ENCODE results near the gene FOXO3. TPM values are rescaled to one million over a fixed set of nuclear protein-coding genes. Genes with fewer than 3 reads are reported as not detected.

The FOXO3 gene
- total and polyA plus RNA-seq, 3 experiments from 2014 or later: 14.1 to 31.1 (median 15.0) TPM

DNA sequence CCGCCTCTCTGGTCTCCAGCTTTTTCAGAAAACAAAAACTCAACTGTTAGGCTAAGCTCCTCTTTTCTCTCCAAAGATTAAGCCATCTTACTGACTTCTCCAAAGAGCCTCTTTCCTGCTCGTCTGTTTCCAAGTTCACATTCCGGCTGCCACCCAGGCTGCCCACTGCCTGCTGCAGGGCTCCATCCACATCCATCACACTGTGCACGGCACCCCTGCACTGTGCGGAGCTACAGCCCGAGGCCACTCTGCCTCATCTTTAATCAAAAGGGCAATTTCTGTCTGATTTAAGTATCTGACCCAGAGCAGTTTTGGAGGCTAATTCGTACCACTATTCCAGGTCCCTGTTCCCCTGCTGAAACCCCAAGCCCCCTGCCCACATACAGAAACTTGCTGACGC lies 145.9 kb downstream of the FOXO3 start:
- no peaks in the 10 kb centered on the region for H3K4me1 Mint-ChIP-seq
- H3K36me3 Mint-ChIP-seq: peaks cover under 1 to 18% (median 4%) of the 10 kb centered on the region in 3 donors
- H3K27ac ChIP-seq (ENCODE audit: low read depth, low read length): no peak overlapping the region
- CTCF ChIA-PET: no interaction called here
- H3K9me3 ChIP-seq (ENCODE audit: low read length): peaks cover 6% of the 10 kb centered on the region
- no peaks in the 10 kb centered on the region for H3K27me3 Mint-ChIP-seq
- no peaks in the 10 kb centered on the region for H3K27me3 ChIP-seq (ENCODE audit: insufficient read depth, low read length, poor library complexity, severe bottlenecking)
- POLR2A ChIA-PET: no interaction called here
- H3K27ac Mint-ChIP-seq: peak overlapping the region in 1 of 8 donors; percentile 89
- no peaks in the 10 kb centered on the region for H3K36me3 ChIP-seq (ENCODE audit: insufficient read depth, low read length)
- no peak for DNase-seq
- no peak overlapping the region for H3K4me3 Mint-ChIP-seq
- H3K4me1 ChIP-seq (ENCODE audit: insufficient read depth, low read length): no peaks in the 10 kb centered on the region
- no peak overlapping the region for H3K4me3 ChIP-seq (ENCODE audit: low read length)
- peaks cover 10 to 21% (median 15%) of the 10 kb centered on the region in 5 donors for H3K9me3 Mint-ChIP-seq

DNA sequence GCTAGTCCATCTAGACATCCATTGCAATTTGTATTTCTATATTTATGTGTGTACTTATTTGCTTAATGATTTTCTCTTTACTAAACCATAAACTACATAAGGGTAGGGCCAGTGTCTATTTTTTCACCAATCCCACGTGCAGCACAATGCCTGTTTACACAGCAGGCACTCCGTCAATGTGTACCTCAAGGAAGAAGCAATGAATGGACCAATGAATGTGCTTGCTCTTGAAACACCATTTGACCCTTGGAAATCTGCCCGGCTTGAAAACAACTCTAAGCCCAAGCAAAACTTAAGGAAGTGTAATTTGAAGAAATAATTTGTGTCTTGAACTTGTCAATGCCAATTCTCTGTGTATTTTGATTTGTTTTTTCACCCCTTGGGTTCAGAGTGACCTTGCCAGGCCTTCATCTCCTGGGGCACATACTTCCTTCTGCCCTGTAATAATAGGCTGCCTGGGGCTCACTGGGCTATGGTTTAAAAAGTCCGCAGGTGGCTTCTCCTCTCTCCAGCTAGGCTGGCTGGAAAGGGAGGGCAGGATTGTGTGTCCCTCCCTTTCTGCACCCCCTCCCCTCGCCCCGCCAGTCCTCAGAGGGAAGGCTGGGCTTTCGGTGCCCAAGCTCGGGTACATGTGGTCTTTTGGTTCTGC lies 146.7 kb downstream of the FOXO3 start:
- Histone ChIP-seq H3K9me3 (ENCODE audit: low read length) (no peaks in the 10 kb centered on the region), H3K27me3 (ENCODE audit: insufficient read depth, low read length, poor library complexity, severe bottlenecking) (no peaks in the 10 kb centered on the region), H3K4me3 (ENCODE audit: low read length) (no peak overlapping the region), H3K36me3 (ENCODE audit: insufficient read depth, low read length) (no peaks in the 10 kb centered on the region), H3K4me1 (ENCODE audit: insufficient read depth, low read length) (no peaks in the 10 kb centered on the region), H3K27ac (ENCODE audit: low read depth, low read length) (no peak overlapping the region)
- peaks cover 6 to 13% (median 9%) of the 10 kb centered on the region in 5 donors for H3K9me3 Mint-ChIP-seq
- POLR2A ChIA-PET: no interaction called here
- no peak for DNase-seq
- no peaks in the 10 kb centered on the region for H3K27me3 Mint-ChIP-seq
- CTCF ChIA-PET: no interaction called here
- no peak overlapping the region for H3K4me3 Mint-ChIP-seq
- no peaks in the 10 kb centered on the region for H3K4me1 Mint-ChIP-seq
- H3K27ac Mint-ChIP-seq: peak overlapping the region in 1 of 8 donors; percentile 82
- peaks cover 0 to 12% (median 3%) of the 10 kb centered on the region in 3 donors for H3K36me3 Mint-ChIP-seq

DNA sequence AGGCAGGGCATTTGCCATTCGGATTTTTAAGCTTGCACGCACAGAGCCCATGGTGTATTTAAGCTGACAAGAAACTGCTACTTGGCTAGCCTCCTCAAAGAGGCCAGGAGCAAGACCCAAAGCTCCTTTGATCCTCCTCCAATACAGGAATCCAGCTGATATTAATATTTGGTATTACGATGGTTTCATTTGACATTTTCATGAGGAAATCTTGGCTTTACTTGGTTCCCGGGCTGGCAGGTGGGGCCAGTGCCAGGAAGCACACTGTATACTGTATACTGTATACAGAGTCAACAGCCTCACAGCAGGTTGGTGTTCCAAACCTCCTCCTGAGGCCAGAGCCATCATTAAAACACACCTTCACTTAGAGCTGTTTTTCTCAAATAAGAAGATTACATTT lies 149.3 kb downstream of the FOXO3 start:
- ChIA-PET POLR2A (no interaction called here), CTCF (no interaction called here)
- Histone ChIP-seq H3K4me1 (ENCODE audit: insufficient read depth, low read length) (peaks cover 11% of the 10 kb centered on the region), H3K9me3 (ENCODE audit: low read length) (no peaks in the 10 kb centered on the region), H3K36me3 (ENCODE audit: insufficient read depth, low read length) (no peaks in the 10 kb centered on the region), H3K27ac (ENCODE audit: low read depth, low read length) (no peak overlapping the region), H3K27me3 (ENCODE audit: insufficient read depth, low read length, poor library complexity, severe bottlenecking) (no peaks in the 10 kb centered on the region), H3K4me3 (ENCODE audit: low read length) (no peak overlapping the region)
- no peak overlapping the region for H3K27ac Mint-ChIP-seq
- H3K4me1 Mint-ChIP-seq: peaks cover 15 to 20% (median 16%) of the 10 kb centered on the region in 3 donors
- H3K9me3 Mint-ChIP-seq: peaks cover 0 to 5% (median 0%) of the 10 kb centered on the region in 5 donors
- no peaks in the 10 kb centered on the region for H3K36me3 Mint-ChIP-seq
- no peak overlapping the region for H3K4me3 Mint-ChIP-seq
- DNase-seq: no peak
- no peaks in the 10 kb centered on the region for H3K27me3 Mint-ChIP-seq

DNA sequence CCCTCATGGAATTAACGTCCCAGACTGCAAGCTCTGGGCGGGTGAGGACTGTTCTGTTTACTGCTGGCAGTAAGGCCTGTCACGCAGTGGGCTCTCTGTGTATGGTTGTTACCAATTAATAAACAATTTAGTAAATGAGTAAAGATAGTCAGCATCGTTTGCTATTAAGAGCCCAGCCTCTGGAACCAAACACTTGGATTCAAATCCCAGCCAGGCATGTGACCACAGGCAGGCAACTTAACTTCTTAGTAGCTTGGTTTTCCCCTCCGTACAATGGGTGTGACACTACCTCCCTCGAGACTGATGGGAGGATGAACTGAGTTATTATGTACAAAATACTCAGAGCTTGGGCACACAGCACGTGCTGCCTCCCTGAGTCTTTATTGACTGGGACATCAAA lies 149.8 kb downstream of the FOXO3 start:
- Histone ChIP-seq H3K27me3 (ENCODE audit: insufficient read depth, low read length, poor library complexity, severe bottlenecking) (no peaks in the 10 kb centered on the region), H3K4me3 (ENCODE audit: low read length) (no peak overlapping the region), H3K36me3 (ENCODE audit: insufficient read depth, low read length) (no peaks in the 10 kb centered on the region), H3K4me1 (ENCODE audit: insufficient read depth, low read length) (peaks cover 17% of the 10 kb centered on the region), H3K27ac (ENCODE audit: low read depth, low read length) (no peak overlapping the region), H3K9me3 (ENCODE audit: low read length) (no peaks in the 10 kb centered on the region)
- peaks cover 19 to 25% (median 21%) of the 10 kb centered on the region in 3 donors for H3K4me1 Mint-ChIP-seq
- H3K27ac Mint-ChIP-seq: no peak overlapping the region
- no peak overlapping the region for H3K4me3 Mint-ChIP-seq
- H3K27me3 Mint-ChIP-seq: no peaks in the 10 kb centered on the region
- H3K36me3 Mint-ChIP-seq: no peaks in the 10 kb centered on the region
- no peaks in the 10 kb centered on the region for H3K9me3 Mint-ChIP-seq
- DNase-seq: no peak
- POLR2A ChIA-PET: no interaction called here
- CTCF ChIA-PET: no interaction called here

DNA sequence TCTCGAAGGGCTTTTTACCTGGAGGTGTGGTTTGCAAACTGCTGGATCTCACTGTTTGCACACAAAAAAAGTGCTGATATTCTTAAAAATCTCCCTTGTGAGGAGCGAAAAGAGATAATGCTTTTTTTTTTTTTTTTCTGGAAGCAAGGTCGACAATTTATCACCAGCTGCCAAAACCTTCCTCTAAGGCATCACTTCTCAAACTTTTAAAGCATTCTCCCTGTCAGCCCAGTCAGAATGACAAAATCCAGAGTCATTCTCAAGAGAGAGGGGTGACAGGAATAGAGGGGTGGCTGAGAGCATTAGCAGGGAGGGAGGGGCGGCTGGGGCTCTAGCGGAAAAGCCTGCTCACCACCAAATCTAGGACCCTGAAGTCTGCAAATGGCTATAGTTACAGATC lies 150.4 kb downstream of the FOXO3 start:
- no peaks in the 10 kb centered on the region for H3K9me3 Mint-ChIP-seq
- POLR2A ChIA-PET: no interaction called here

DNA sequence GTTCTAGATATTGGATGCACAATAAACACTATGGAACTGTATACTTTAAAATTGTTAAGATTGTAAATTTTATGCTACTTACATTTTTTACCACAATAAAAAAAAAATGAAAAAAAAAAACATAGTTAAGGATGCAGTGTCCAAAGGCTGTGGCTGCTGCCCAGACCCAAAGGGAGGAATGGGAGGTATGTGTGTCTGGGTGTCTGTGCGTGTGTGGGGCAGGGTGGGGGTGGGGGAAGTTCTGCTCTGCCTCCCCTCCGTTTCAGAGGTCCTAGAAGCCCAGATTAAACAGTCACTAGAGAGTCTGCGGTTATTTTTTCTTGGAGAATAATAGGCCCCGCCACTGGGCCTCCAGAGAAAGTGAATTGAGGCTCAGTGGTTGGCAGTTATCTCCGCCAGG lies 151.1 kb downstream of the FOXO3 start:
- ChIA-PET POLR2A (no interaction called here), CTCF (interaction anchor here (1.0 kb wide), 1 partner anchor 8 kb away, joined by 3 read pairs; no protein-coding TSS in a partner anchor)
- H3K9me3 ChIP-seq (ENCODE audit: low read length): no peaks in the 10 kb centered on the region
- Mint-ChIP-seq H3K36me3 (no peaks in the 10 kb centered on the region), H3K27ac (peak overlapping the region in 1 of 8 donors; percentile 79), H3K4me1 (peaks cover 21 to 29% (median 24%) of the 10 kb centered on the region in 3 donors), H3K27me3 (no peaks in the 10 kb centered on the region), H3K9me3 (no peaks in the 10 kb centered on the region), H3K4me3 (no peak overlapping the region)
- peaks cover 21% of the 10 kb centered on the region for H3K4me1 ChIP-seq (ENCODE audit: insufficient read depth, low read length)
- DNase-seq: no peak
- no peak overlapping the region for H3K27ac ChIP-seq (ENCODE audit: low read depth, low read length)
- no peak overlapping the region for H3K4me3 ChIP-seq (ENCODE audit: low read length)
- H3K27me3 ChIP-seq (ENCODE audit: insufficient read depth, low read length, poor library complexity, severe bottlenecking): no peaks in the 10 kb centered on the region
- H3K36me3 ChIP-seq (ENCODE audit: insufficient read depth, low read length): no peaks in the 10 kb centered on the region

More for the DNA sequence above, 150.4 kb downstream of the FOXO3 start:
- no peaks in the 10 kb centered on the region for H3K36me3 Mint-ChIP-seq
- H3K4me1 ChIP-seq (ENCODE audit: insufficient read depth, low read length): peaks cover 21% of the 10 kb centered on the region
- H3K27me3 ChIP-seq (ENCODE audit: insufficient read depth, low read length, poor library complexity, severe bottlenecking): no peaks in the 10 kb centered on the region
- CTCF ChIA-PET: no interaction called here
- no peak overlapping the region for H3K4me3 ChIP-seq (ENCODE audit: low read length)
- no peak overlapping the region for H3K4me3 Mint-ChIP-seq
- H3K36me3 ChIP-seq (ENCODE audit: insufficient read depth, low read length): no peaks in the 10 kb centered on the region
- DNase-seq: no peak
- peaks cover 21 to 29% (median 24%) of the 10 kb centered on the region in 3 donors for H3K4me1 Mint-ChIP-seq
- no peaks in the 10 kb centered on the region for H3K27me3 Mint-ChIP-seq
- H3K27ac Mint-ChIP-seq: no peak overlapping the region
- H3K27ac ChIP-seq (ENCODE audit: low read depth, low read length): no peak overlapping the region
- H3K9me3 ChIP-seq (ENCODE audit: low read length): no peaks in the 10 kb centered on the region

DNA sequence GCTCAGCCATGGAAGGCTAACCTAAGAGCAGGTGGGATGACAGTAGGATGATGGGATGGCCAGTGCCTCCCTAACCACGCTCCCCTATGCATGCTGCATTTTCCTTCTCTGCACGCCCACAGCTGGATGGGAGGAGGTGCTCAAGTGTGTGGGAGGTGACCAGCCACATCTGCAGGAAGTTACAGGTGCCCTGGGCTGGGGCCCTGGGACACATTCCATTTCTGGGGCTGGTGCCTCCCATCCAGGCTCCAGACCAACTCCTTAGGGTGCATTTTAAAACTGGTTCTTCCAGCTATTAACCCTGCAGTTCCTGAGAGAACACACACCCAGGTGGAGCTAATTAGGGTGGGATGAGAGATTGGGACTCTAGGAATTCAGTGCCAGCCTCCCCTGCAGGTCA lies 152.2 kb downstream of the FOXO3 start:
- POLR2A ChIA-PET: no interaction called here

DNA sequence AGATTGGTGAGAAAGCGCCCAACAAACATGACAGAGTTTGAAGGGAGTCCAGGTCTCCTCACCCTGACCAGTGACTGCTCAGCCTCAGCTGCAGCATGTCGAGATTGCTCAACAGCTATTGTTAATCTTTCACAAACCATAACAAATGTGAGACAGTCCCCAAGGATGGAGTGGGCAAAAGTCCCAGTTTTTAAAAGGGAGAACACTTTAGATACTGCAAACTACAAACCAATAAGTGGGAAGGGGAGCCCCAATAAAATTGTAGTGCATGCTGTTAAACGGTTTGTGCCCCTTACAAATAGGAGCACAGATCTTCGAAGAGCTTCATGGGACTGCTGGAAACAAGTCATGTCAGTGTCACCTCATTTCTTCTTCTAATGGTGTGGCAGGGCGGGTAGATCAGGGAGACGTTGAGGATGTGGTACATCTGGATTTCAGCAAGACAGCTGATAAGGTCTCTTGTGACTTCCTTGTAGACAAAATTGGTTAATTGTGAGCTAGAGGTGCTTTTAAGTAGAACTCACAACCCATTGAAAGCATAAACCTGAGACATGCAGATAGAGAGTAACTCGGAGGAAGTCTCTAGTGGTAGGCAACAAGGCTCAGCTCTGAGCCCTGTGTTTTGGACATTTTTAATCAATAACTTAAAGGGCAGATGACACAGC lies 153.5 kb downstream of the FOXO3 start:
- Mint-ChIP-seq H3K4me3 (peak overlapping the region in 5 of 7 donors; percentile 2 to 69 (median 4)), H3K4me1 (peaks cover 21 to 29% (median 24%) of the 10 kb centered on the region in 3 donors), H3K36me3 (no peaks in the 10 kb centered on the region), H3K9me3 (no peaks in the 10 kb centered on the region), H3K27me3 (no peaks in the 10 kb centered on the region), H3K27ac (peak overlapping the region in 7 of 8 donors; percentile 17 to 89 (median 51))
- Histone ChIP-seq H3K36me3 (ENCODE audit: insufficient read depth, low read length) (no peaks in the 10 kb centered on the region), H3K4me1 (ENCODE audit: insufficient read depth, low read length) (peaks cover 21% of the 10 kb centered on the region), H3K27me3 (ENCODE audit: insufficient read depth, low read length, poor library complexity, severe bottlenecking) (no peaks in the 10 kb centered on the region), H3K27ac (ENCODE audit: low read depth, low read length) (no peak overlapping the region), H3K9me3 (ENCODE audit: low read length) (no peaks in the 10 kb centered on the region), H3K4me3 (ENCODE audit: low read length) (no peak overlapping the region)
- ChIA-PET CTCF (interaction anchor here (1.4 kb wide), 2 partner anchors 10 to 12 kb away, joined by 3 read pairs; no protein-coding TSS in a partner anchor), POLR2A (no interaction called here)
- peak in 1 of 5 donors; percentile 13 for DNase-seq

More for the DNA sequence above, 152.2 kb downstream of the FOXO3 start:
- no peaks in the 10 kb centered on the region for H3K36me3 ChIP-seq (ENCODE audit: insufficient read depth, low read length)
- H3K4me3 ChIP-seq (ENCODE audit: low read length): no peak overlapping the region
- peaks cover 21 to 29% (median 24%) of the 10 kb centered on the region in 3 donors for H3K4me1 Mint-ChIP-seq
- no peaks in the 10 kb centered on the region for H3K27me3 Mint-ChIP-seq
- H3K36me3 Mint-ChIP-seq: no peaks in the 10 kb centered on the region
- H3K27ac ChIP-seq (ENCODE audit: low read depth, low read length): no peak overlapping the region
- no peak overlapping the region for H3K4me3 Mint-ChIP-seq
- no peaks in the 10 kb centered on the region for H3K9me3 Mint-ChIP-seq
- no peak overlapping the region for H3K27ac Mint-ChIP-seq
- CTCF ChIA-PET: interaction anchor here (1.0 to 1.4 kb wide), 2 partner anchors 9 to 11 kb away, joined by 3 read pairs; no protein-coding TSS in a partner anchor
- DNase-seq: no peak
- no peaks in the 10 kb centered on the region for H3K27me3 ChIP-seq (ENCODE audit: insufficient read depth, low read length, poor library complexity, severe bottlenecking)
- H3K4me1 ChIP-seq (ENCODE audit: insufficient read depth, low read length): peaks cover 21% of the 10 kb centered on the region
- no peaks in the 10 kb centered on the region for H3K9me3 ChIP-seq (ENCODE audit: low read length)

Data from CD8-positive, alpha-beta memory T cell (primary cell).